Calu3 (cell line): ENCODE data around the gene GJC1. TPM values are rescaled to one million over a fixed set of nuclear protein-coding genes. Genes with fewer than 3 reads are reported as not detected.

Experiments used
- BruUV-seq: library from RNA; stranded (reverse); fragments of 400-500 nt; replicated peaks from 2 replicates; lab custom pipeline; 2021; lab: Mats Ljungman, UMichigan
- CTCF ChIA-PET: fragments of 300-600 bp; sonication (Branson Sonifier 250); formaldehyde crosslinking; loops from one replicate; lab custom pipeline; 2022; ENCODE audit warnings: antibody characterized with exemption; lab: Charles Lee
- DNase-seq: peaks from one replicate; pipeline ENCODE4 v3.0.0; 2022
- H3K27ac Mint-ChIP-seq: one replicate; pipeline ENCODE4 v1.8.0; 2022; ENCODE audit warnings: mixed read lengths; ENCODE audit not compliant: unreplicated experiment
- H3K27me3 Mint-ChIP-seq: one replicate; pipeline ENCODE4 v1.8.0; 2022; ENCODE audit warnings: mixed read lengths; ENCODE audit not compliant: unreplicated experiment
- H3K36me3 Mint-ChIP-seq: one replicate; pipeline ENCODE4 v1.8.0; 2022; ENCODE audit warnings: mild to moderate bottlenecking, moderate library complexity, mixed read lengths; ENCODE audit not compliant: insufficient read depth, unreplicated experiment
- H3K4me1 Mint-ChIP-seq: one replicate; pipeline ENCODE4 v1.8.0; 2022; ENCODE audit warnings: mild to moderate bottlenecking, low read depth, mixed read lengths; ENCODE audit not compliant: unreplicated experiment
- H3K4me3 Mint-ChIP-seq: one replicate; pipeline ENCODE4 v1.8.0; 2022; ENCODE audit warnings: mild to moderate bottlenecking, low read depth, moderate library complexity, mixed read lengths; ENCODE audit not compliant: unreplicated experiment
- H3K9me3 Mint-ChIP-seq: one replicate; pipeline ENCODE4 v1.8.0; 2022; ENCODE audit warnings: low read depth, mixed read lengths; ENCODE audit not compliant: unreplicated experiment
- intact Hi-C: fragments of 100-400 bp; cut with micrococcal nuclease; formaldehyde crosslinking; loops from one replicate; pipeline ENCODE4 v1.10.0; 2022; ENCODE audit not compliant: unreplicated experiment
- total RNA-seq: library from RNA; stranded (reverse); gene quantifications from 2 replicates; pipeline ENCODE4 v1.2.3, GENCODE V29; 2022
- TF ChIP-seq, protein P1 (sequence below): fragments of 200-600 bp; IDR thresholded peaks from one replicate; pipeline ENCODE4 v1.8.0; 2022; ENCODE audit warnings: antibody characterized with exemption; ENCODE audit not compliant: unreplicated experiment

Gene GJC1
- total RNA-seq, 1 experiment from 2014 or later = 114 TPM

DNA sequence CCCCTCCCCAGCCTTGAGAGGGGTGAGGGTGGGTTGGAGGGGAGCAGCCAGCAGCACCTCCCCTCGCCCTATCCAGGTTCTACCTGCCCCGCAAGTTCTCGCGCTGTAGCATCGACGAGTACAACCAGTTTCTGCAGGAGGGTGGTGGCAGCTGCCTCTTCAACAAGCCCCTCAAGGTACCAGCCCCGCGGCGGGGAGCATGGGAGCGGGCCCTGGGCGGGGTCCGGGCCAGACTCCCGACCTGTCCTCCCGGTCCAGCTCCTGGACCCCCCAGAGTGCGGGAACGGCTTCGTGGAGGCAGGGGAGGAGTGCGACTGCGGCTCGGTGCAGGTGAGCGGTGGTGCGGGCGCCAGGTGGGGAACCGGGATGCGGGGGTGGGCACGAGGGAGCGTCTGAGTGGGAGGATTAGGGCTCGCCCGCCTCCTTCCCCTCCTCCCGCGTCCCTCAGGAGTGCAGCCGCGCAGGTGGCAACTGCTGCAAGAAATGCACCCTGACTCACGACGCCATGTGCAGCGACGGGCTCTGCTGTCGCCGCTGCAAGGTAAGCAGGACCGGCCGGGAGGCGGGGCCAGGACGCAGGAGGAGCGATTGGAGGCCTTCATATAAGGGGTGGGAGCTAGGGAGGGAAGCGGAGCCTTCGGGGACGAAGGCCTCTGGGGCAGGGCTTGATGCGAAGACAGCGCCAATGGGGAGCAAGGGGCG is 54.8 kb downstream of the GJC1 start:
- Mint-ChIP-seq H3K27me3 (peaks cover 51% of the 10 kb centered on the region), H3K4me1 (peaks cover 7% of the 10 kb centered on the region), H3K27ac (peak overlapping the region; percentile 36), H3K9me3 (no peaks in the 10 kb centered on the region), H3K36me3 (peaks cover 44% of the 10 kb centered on the region), H3K4me3 (peak overlapping the region; percentile 86)
- CTCF ChIA-PET = interaction anchor here (0.6 to 1.9 kb wide), 20 partner anchors 16 to 1326 kb away, joined by 3 to 18 read pairs (median 5); partner anchors contain the start of genes ATXN7L3 and EFTUD2
- BruUV-seq = no TSS peak
- intact Hi-C loops = loop anchor here (1.0 to 10.0 kb wide), 3 partner anchors 62 to 360 kb away; partner anchors contain the start of genes ACBD4 and PLCD3
- DNase-seq = no peak
- TF ChIP-seq, protein P1, sequence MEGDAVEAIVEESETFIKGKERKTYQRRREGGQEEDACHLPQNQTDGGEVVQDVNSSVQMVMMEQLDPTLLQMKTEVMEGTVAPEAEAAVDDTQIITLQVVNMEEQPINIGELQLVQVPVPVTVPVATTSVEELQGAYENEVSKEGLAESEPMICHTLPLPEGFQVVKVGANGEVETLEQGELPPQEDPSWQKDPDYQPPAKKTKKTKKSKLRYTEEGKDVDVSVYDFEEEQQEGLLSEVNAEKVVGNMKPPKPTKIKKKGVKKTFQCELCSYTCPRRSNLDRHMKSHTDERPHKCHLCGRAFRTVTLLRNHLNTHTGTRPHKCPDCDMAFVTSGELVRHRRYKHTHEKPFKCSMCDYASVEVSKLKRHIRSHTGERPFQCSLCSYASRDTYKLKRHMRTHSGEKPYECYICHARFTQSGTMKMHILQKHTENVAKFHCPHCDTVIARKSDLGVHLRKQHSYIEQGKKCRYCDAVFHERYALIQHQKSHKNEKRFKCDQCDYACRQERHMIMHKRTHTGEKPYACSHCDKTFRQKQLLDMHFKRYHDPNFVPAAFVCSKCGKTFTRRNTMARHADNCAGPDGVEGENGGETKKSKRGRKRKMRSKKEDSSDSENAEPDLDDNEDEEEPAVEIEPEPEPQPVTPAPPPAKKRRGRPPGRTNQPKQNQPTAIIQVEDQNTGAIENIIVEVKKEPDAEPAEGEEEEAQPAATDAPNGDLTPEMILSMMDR = no peak

DNA sequence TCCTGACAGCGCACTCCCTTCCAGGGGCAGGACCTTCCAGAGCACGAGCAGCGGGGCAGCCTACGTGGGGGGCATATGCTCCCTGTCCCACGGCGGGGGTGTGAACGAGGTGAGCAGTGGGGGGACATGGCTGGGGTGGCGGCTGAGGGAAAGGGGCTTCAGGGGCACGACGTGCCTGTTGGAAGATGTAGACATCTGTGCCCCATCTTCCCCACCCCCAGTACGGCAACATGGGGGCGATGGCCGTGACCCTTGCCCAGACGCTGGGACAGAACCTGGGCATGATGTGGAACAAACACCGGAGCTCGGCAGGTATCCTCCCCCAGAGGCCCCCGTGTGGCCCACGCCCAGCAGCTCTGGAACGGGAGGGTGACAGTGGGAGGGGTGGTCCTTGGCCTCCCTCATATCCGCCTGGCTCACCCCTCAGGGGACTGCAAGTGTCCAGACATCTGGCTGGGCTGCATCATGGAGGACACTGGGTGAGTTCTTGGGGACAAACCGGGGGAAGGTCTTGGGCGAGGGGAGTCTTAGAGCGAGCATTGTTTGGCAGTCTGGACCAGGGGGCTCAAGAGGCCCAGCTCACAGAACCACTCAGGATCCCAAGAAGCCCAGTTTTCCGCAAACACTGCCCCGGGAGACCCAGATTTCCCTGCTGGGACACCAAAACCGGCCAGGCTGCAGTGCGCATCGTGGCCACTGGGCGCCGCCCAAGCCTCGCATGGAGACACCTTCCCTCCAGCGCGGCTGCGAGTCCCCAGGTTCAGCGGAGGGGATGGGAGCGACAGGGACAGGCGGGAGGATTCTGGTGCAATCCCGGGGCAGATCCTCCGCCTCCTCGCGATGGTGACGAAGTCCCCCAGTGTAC is 55.6 kb downstream of the GJC1 start:
- Mint-ChIP-seq H3K36me3 (peaks cover 40% of the 10 kb centered on the region), H3K4me3 (peak overlapping the region; percentile 86), H3K4me1 (peaks cover 7% of the 10 kb centered on the region), H3K27ac (no peak overlapping the region), H3K9me3 (no peaks in the 10 kb centered on the region), H3K27me3 (peaks cover 51% of the 10 kb centered on the region)
- TF ChIP-seq, protein P1 = peak; percentile 99
- no TSS peak for BruUV-seq
- intact Hi-C loops = loop anchor here (1.0 to 10.0 kb wide), 3 partner anchors 62 to 360 kb away; partner anchors contain the start of genes ACBD4 and PLCD3
- peak; percentile 99 for DNase-seq
- CTCF ChIA-PET = interaction anchor here (0.6 to 1.9 kb wide), 8 partner anchors 15 to 743 kb away, joined by 3 to 18 read pairs (median 6); no protein-coding TSS in a partner anchor

- DNase-seq = no peak
- TF ChIP-seq, protein P1 = no peak
- H3K4me1 Mint-ChIP-seq = peaks cover 7% of the 10 kb centered on the region
- no peak overlapping the region for H3K27ac Mint-ChIP-seq
- H3K36me3 Mint-ChIP-seq = peaks cover 33% of the 10 kb centered on the region
- no peaks in the 10 kb centered on the region for H3K9me3 Mint-ChIP-seq
- no peak overlapping the region for H3K4me3 Mint-ChIP-seq
- intact Hi-C loops = loop anchor here (10.0 kb wide), 1 partner anchor 362 kb away; the partner anchor contains the start of genes ACBD4 and PLCD3
- BruUV-seq = no TSS peak
- CTCF ChIA-PET = interaction anchor here (0.6 to 1.5 kb wide), 2 partner anchors 105 to 251 kb away, joined by 3 to 8 read pairs; no protein-coding TSS in a partner anchor
- peaks cover 55% of the 10 kb centered on the region for H3K27me3 Mint-ChIP-seq
Measured at GRCh38 chr17:44773140-44773539, 56.9 kb downstream of the GJC1 start.
